HFFc6 (cell line): ENCODE data around the gene RANBP10. TPM values are rescaled to one million over a fixed set of nuclear protein-coding genes. Genes with fewer than 3 reads are reported as not detected.

Experiments used
- DNase-seq: peaks from one replicate; pipeline ENCODE4 v3.0.0-alpha.2; 2018
- H3K27ac Mint-ChIP-seq: 2 replicates; pipeline ENCODE4 v1.8.0; 2020; ENCODE audit warnings: mild to moderate bottlenecking, mixed read lengths
- H3K27me3 Mint-ChIP-seq: 2 replicates; pipeline ENCODE4 v1.8.0; 2021; ENCODE audit warnings: mild to moderate bottlenecking, moderate library complexity, mixed read lengths; ENCODE audit not compliant: insufficient read depth
- H3K36me3 Mint-ChIP-seq: 2 replicates; pipeline ENCODE4 v1.8.0; 2021; ENCODE audit warnings: low read depth, mixed read lengths
- H3K4me1 Mint-ChIP-seq: 2 replicates; pipeline ENCODE4 v1.8.0; 2020; ENCODE audit warnings: low read depth, mixed read lengths
- H3K4me3 Mint-ChIP-seq: 2 replicates; pipeline ENCODE4 v1.8.0; 2020; ENCODE audit warnings: mild to moderate bottlenecking, moderate library complexity, mixed read lengths
- H3K9me3 Mint-ChIP-seq: 2 replicates; pipeline ENCODE4 v1.8.0; 2020; ENCODE audit warnings: mild to moderate bottlenecking, mixed read lengths
- total RNA-seq, 6 experiments: library from RNA; stranded (reverse); fragmentation: NEBNext Ultra II Directional; extraction: Animal tissue kit (Norgen Biotek cat#: 25700); gene quantifications; 2 replicates in 1 of 6; 3 replicates in 5 of 6; pipeline ENCODE4 v1.2.3, GENCODE V29; 2021
- TF ChIP-seq, protein P1 (sequence below): fragments of 200-600 bp; sonication (generic); IDR thresholded peaks from 2 replicates; pipeline ENCODE4 v1.5.0; 2021; ENCODE audit warnings: antibody characterized with exemption, mild to moderate bottlenecking

RANBP10 gene
- total RNA-seq, 6 experiments from 2014 or later, result 11.5 to 15.6 (median 12.8) TPM

GRCh38 chr16:67783353-67783725 lies 23.0 kb downstream of the RANBP10 start:
- H3K9me3 Mint-ChIP-seq, result no peaks in the 10 kb centered on the region
- H3K4me1 Mint-ChIP-seq, result no peaks in the 10 kb centered on the region; the same call in 1 of the 2 replicates
- DNase-seq, result no peak
- peaks cover 5% of the 10 kb centered on the region; the same call in 1 of the 2 replicates for H3K36me3 Mint-ChIP-seq
- TF ChIP-seq, protein P1, sequence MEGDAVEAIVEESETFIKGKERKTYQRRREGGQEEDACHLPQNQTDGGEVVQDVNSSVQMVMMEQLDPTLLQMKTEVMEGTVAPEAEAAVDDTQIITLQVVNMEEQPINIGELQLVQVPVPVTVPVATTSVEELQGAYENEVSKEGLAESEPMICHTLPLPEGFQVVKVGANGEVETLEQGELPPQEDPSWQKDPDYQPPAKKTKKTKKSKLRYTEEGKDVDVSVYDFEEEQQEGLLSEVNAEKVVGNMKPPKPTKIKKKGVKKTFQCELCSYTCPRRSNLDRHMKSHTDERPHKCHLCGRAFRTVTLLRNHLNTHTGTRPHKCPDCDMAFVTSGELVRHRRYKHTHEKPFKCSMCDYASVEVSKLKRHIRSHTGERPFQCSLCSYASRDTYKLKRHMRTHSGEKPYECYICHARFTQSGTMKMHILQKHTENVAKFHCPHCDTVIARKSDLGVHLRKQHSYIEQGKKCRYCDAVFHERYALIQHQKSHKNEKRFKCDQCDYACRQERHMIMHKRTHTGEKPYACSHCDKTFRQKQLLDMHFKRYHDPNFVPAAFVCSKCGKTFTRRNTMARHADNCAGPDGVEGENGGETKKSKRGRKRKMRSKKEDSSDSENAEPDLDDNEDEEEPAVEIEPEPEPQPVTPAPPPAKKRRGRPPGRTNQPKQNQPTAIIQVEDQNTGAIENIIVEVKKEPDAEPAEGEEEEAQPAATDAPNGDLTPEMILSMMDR, result no peak
- peaks cover under 1% of the 10 kb centered on the region for H3K27me3 Mint-ChIP-seq
- H3K27ac Mint-ChIP-seq, result no peak overlapping the region
- no peak overlapping the region for H3K4me3 Mint-ChIP-seq

GRCh38 chr16:67782567-67783352 lies 23.6 kb downstream of the RANBP10 start:
- peaks cover 2% of the 10 kb centered on the region for H3K27me3 Mint-ChIP-seq
- DNase-seq, result no peak
- no peaks in the 10 kb centered on the region; the same call in 1 of the 2 replicates for H3K4me1 Mint-ChIP-seq
- no peak overlapping the region for H3K27ac Mint-ChIP-seq
- H3K36me3 Mint-ChIP-seq, result peaks cover 5% of the 10 kb centered on the region; the same call in 1 of the 2 replicates
- TF ChIP-seq, protein P1, result no peak
- no peaks in the 10 kb centered on the region for H3K9me3 Mint-ChIP-seq
- H3K4me3 Mint-ChIP-seq, result no peak overlapping the region

GRCh38 chr16:67781565-67781921 lies 24.8 kb downstream of the RANBP10 start:
- Mint-ChIP-seq H3K9me3 (no peaks in the 10 kb centered on the region), H3K27ac (no peak overlapping the region), H3K27me3 (peaks cover 2% of the 10 kb centered on the region), H3K36me3 (peaks cover 5% of the 10 kb centered on the region; the same call in 1 of the 2 replicates), H3K4me3 (no peak overlapping the region), H3K4me1 (no peaks in the 10 kb centered on the region; the same call in 1 of the 2 replicates)
- TF ChIP-seq, protein P1, result no peak
- DNase-seq, result no peak

DNA sequence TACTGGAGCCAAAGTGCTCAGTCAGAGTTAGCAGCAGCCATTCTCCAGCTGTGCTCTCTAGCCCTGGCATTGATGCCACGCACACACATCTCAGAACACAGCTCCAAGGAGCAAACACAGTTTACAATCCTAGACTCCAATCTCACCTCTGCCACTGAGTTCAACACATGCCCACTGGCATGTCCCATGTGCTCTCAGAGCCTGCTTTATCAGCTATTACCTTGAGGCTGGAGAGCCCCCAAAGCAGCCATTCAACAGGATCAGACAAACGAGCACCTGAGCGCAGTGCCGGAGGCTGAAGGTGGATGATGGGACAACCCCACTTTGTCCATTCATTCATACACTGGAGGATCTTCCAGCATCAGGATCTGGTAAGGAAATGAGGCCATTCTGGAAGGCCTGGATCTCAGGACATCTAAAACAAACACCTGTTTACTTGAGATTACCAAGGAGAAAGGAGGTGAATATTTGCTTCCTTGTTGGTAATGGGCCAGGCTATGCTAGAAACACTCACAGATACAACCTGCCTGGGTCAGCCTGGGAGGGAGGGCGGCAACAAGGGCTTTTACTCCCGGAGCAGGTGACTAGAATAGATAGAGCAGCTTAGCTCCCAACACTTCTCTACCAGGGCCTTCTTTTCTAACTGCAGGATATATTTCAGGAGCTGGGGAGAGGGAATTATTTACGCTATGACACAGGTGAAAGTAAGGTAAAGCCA lies 25.4 kb downstream of the RANBP10 start:
- peaks cover 5% of the 10 kb centered on the region; the same call in 1 of the 2 replicates for H3K36me3 Mint-ChIP-seq
- no peak overlapping the region for H3K4me3 Mint-ChIP-seq
- peaks cover 2% of the 10 kb centered on the region for H3K27me3 Mint-ChIP-seq
- TF ChIP-seq, protein P1, result no peak
- no peaks in the 10 kb centered on the region; the same call in 1 of the 2 replicates for H3K4me1 Mint-ChIP-seq
- H3K27ac Mint-ChIP-seq, result no peak overlapping the region
- no peaks in the 10 kb centered on the region for H3K9me3 Mint-ChIP-seq
- DNase-seq, result no peak

GRCh38 chr16:67779256-67780014 lies 26.9 kb downstream of the RANBP10 start:
- H3K4me1 Mint-ChIP-seq, result peaks cover 5% of the 10 kb centered on the region; the same call in 1 of the 2 replicates
- TF ChIP-seq, protein P1, result no peak
- peaks cover 2% of the 10 kb centered on the region for H3K27me3 Mint-ChIP-seq
- H3K27ac Mint-ChIP-seq, result no peak overlapping the region
- no peak overlapping the region for H3K4me3 Mint-ChIP-seq
- peaks cover 10% of the 10 kb centered on the region for H3K36me3 Mint-ChIP-seq
- DNase-seq, result no peak
- no peaks in the 10 kb centered on the region for H3K9me3 Mint-ChIP-seq
